Osteoblast (primary cell): ENCODE data around the gene KRT2. TPM values are rescaled to one million over a fixed set of nuclear protein-coding genes. Genes with fewer than 3 reads are reported as not detected.

Experiments
- DNase-seq: peaks from one replicate; pipeline ENCODE4 v3.0.0; 2011; ENCODE audit warnings: low spot score, mixed read lengths; ENCODE audit not compliant: insufficient read length; ENCODE audit errors: missing footprints
- H2AFZ ChIP-seq: 2 replicates; pipeline ENCODE4 v1.6.0; 2011; ENCODE audit warnings: mild to moderate bottlenecking, low read length
- H3K27ac ChIP-seq: 2 replicates; pipeline ENCODE4 v1.5.1; 2011; ENCODE audit warnings: mild to moderate bottlenecking, low read depth, low read length, moderate library complexity
- H3K27me3 ChIP-seq: 2 replicates; pipeline ENCODE4 v1.6.0; 2012; ENCODE audit warnings: mild to moderate bottlenecking, control low read depth, inconsistent platforms, low read length, moderate library complexity; ENCODE audit not compliant: insufficient read depth
- H3K36me3 ChIP-seq: 2 replicates; pipeline ENCODE4 v1.5.1; 2011; ENCODE audit warnings: mild to moderate bottlenecking, low read length, control low read depth, moderate library complexity; ENCODE audit not compliant: insufficient read depth
- H3K4me1 ChIP-seq: 2 replicates; pipeline ENCODE4 v1.5.1; 2011; ENCODE audit warnings: mild to moderate bottlenecking, low read length, control low read depth, moderate library complexity; ENCODE audit not compliant: insufficient read depth
- H3K4me2 ChIP-seq: 2 replicates; pipeline ENCODE4 v1.6.0; 2011; ENCODE audit warnings: mild to moderate bottlenecking, low read length; ENCODE audit not compliant: insufficient read depth
- H3K4me3 ChIP-seq: fragments of 200-600 bp; sonication (generic); 3 replicates; pipeline ENCODE4 v1.5.1; 2012; ENCODE audit warnings: mild to moderate bottlenecking, low read length, inconsistent platforms; ENCODE audit not compliant: insufficient read depth
- H3K79me2 ChIP-seq: 2 replicates; pipeline ENCODE4 v1.6.0; 2012; ENCODE audit warnings: mild to moderate bottlenecking, low read length, control low read depth, inconsistent platforms; ENCODE audit not compliant: insufficient read depth
- H3K9me3 ChIP-seq: 2 replicates; pipeline ENCODE4 v1.5.1; 2011; ENCODE audit warnings: low read depth, low read length, control low read depth
- H4K20me1 ChIP-seq: 2 replicates; pipeline ENCODE4 v1.6.0; 2012; ENCODE audit warnings: mild to moderate bottlenecking, low read length, control low read depth; ENCODE audit not compliant: insufficient read depth
- CTCF ChIP-seq: IDR thresholded peaks from 2 replicates; pipeline ENCODE4 v1.5.1; 2011; ENCODE audit warnings: mild to moderate bottlenecking, low read depth, low read length, moderate library complexity; ENCODE audit errors: extremely low read depth
- total RNA-seq: library from RNA; depleted of rRNA; stranded (reverse); fragments of >200 nt; gene quantifications from 2 replicates; pipeline ENCODE4 v1.2.3, GENCODE V29; 2012

The KRT2 gene
- total RNA-seq, 1 donor: not detected

GRCh38 chr12:52688481-52688880, 36.5 kb upstream of the KRT2 start:
- no peak overlapping the region for H3K4me3 ChIP-seq
- peaks cover 65% of the 10 kb centered on the region for H3K27me3 ChIP-seq
- DNase-seq: no peak

GRCh38 chr12:52687497-52688385, 35.7 kb upstream of the KRT2 start:
- H3K4me2 ChIP-seq: no peak overlapping the region
- no peak overlapping the region for H3K4me3 ChIP-seq
- H3K4me1 ChIP-seq: no peaks in the 10 kb centered on the region
- H3K27me3 ChIP-seq: peaks cover 66% of the 10 kb centered on the region
- DNase-seq: no peak
- TF ChIP-seq CTCF: no peak
- H3K79me2 ChIP-seq: no peaks in the 10 kb centered on the region
- no peak overlapping the region for H2AFZ ChIP-seq
- no peaks in the 10 kb centered on the region for H3K36me3 ChIP-seq
- no peaks in the 10 kb centered on the region for H4K20me1 ChIP-seq
- no peak overlapping the region for H3K27ac ChIP-seq
- H3K9me3 ChIP-seq: no peaks in the 10 kb centered on the region

More at GRCh38 chr12:52688481-52688880, 36.5 kb upstream of the KRT2 start:
- no peak overlapping the region for H3K4me2 ChIP-seq
- H3K36me3 ChIP-seq: no peaks in the 10 kb centered on the region
- no peaks in the 10 kb centered on the region for H3K79me2 ChIP-seq
- H4K20me1 ChIP-seq: no peaks in the 10 kb centered on the region
- no peak overlapping the region for H2AFZ ChIP-seq
- no peaks in the 10 kb centered on the region for H3K4me1 ChIP-seq
- TF ChIP-seq CTCF: no peak
- no peak overlapping the region for H3K27ac ChIP-seq
- no peaks in the 10 kb centered on the region for H3K9me3 ChIP-seq

- Histone ChIP-seq H3K4me1 (no peaks in the 10 kb centered on the region), H3K9me3 (no peaks in the 10 kb centered on the region), H3K36me3 (no peaks in the 10 kb centered on the region), H3K27me3 (peaks cover 61% of the 10 kb centered on the region), H2AFZ (no peak overlapping the region), H3K4me3 (no peak overlapping the region), H3K79me2 (no peaks in the 10 kb centered on the region), H4K20me1 (no peaks in the 10 kb centered on the region), H3K27ac (no peak overlapping the region), H3K4me2 (no peak overlapping the region)
- TF ChIP-seq CTCF: no peak
- DNase-seq: no peak
Measured at GRCh38 chr12:52686756-52687487, 34.9 kb upstream of the KRT2 start.

- H2AFZ ChIP-seq: no peak overlapping the region
Measured at GRCh38 chr12:52686063-52686462, 34.1 kb upstream of the KRT2 start.

More at GRCh38 chr12:52686063-52686462, 34.1 kb upstream of the KRT2 start:
- no peak overlapping the region for H3K4me2 ChIP-seq
- peaks cover 57% of the 10 kb centered on the region for H3K27me3 ChIP-seq
- no peak for DNase-seq
- H3K36me3 ChIP-seq: no peaks in the 10 kb centered on the region
- H3K4me3 ChIP-seq: no peak overlapping the region
- H4K20me1 ChIP-seq: no peaks in the 10 kb centered on the region
- H3K4me1 ChIP-seq: no peaks in the 10 kb centered on the region
- TF ChIP-seq CTCF: no peak
- H3K9me3 ChIP-seq: no peaks in the 10 kb centered on the region
- no peak overlapping the region for H3K27ac ChIP-seq
- H3K79me2 ChIP-seq: no peaks in the 10 kb centered on the region
